Nucleus accumbens (tissue), 56 donors: ENCODE results near the gene TGIF2.

Experiments
- DNase-seq, 56 donors: peaks; one replicate each; lab custom pipeline; 2025; lab: John Stamatoyannopoulos, UW

Gene TGIF2

GRCh38 chr20:36573103-36573797 lies at the start of gene TGIF2:
Gene TGIF2, plus strand, starts transcription at chr20:36573597. Its CDS starts 5,178 bp downstream, at chr20:36578775.
- DNase-seq = peak in 38 of 56 donors; percentile 3 to 74 (median 30)

- no peak for DNase-seq
Measured at GRCh38 chr20:36525620-36526365, 47.6 kb upstream of the TGIF2 start.

GRCh38 chr20:36526521-36527011 lies 46.8 kb upstream of the TGIF2 start:
- DNase-seq = peak in 2 of 56 donors; percentile 5

GRCh38 chr20:36527331-36528125 lies 45.9 kb upstream of the TGIF2 start:
- no peak for DNase-seq

- DNase-seq = no peak
Measured at GRCh38 chr20:36528176-36528874, 45.1 kb upstream of the TGIF2 start.

GRCh38 chr20:36528875-36529417 lies 44.5 kb upstream of the TGIF2 start:
- DNase-seq = no peak

GRCh38 chr20:36532388-36532787 lies 41.0 kb upstream of the TGIF2 start:
- DNase-seq = no peak

- no peak for DNase-seq
Measured at GRCh38 chr20:36532822-36533221, 40.6 kb upstream of the TGIF2 start.

- DNase-seq = no peak
Measured at GRCh38 chr20:36538026-36538722, 35.2 kb upstream of the TGIF2 start.

- DNase-seq = no peak
Measured at GRCh38 chr20:36540551-36541211, 32.7 kb upstream of the TGIF2 start.

- DNase-seq = peak in 3 of 56 donors; percentile 8 to 22 (median 17)
Measured at GRCh38 chr20:36541227-36541767, 32.1 kb upstream of the TGIF2 start, which contains the start of gene MYL9. Gene MYL9, plus strand, starts transcription at chr20:36541519. Its CDS starts 3,366 bp downstream, at chr20:36544885.

- DNase-seq = no peak
Measured at GRCh38 chr20:36541768-36542488, 31.5 kb upstream of the TGIF2 start.

- DNase-seq = no peak
Measured at GRCh38 chr20:36542516-36543183, 30.7 kb upstream of the TGIF2 start.

GRCh38 chr20:36543184-36544133 lies 29.9 kb upstream of the TGIF2 start:
- DNase-seq = peak in 3 of 56 donors; percentile 15 to 23 (median 17)

GRCh38 chr20:36544134-36545018 lies 29.0 kb upstream of the TGIF2 start:
- no peak for DNase-seq
